CD4-positive, alpha-beta T cell (primary cell): ENCODE results near the gene RPIA. TPM values are rescaled to one million over a fixed set of nuclear protein-coding genes. Genes with fewer than 3 reads are reported as not detected.

Source experiments
- ATAC-seq: fragments of 200-7000 bp; cut with Tn5 transposase; one replicate; pipeline ENCODE4 v1.10.0; 2022; ENCODE audit warnings: mild to moderate bottlenecking; ENCODE audit not compliant: poor library complexity
- CTCF ChIA-PET: fragments of 350-600 bp; sonication (Branson Sonifier 250); formaldehyde crosslinking; loops from one replicate; lab custom pipeline; 2021; ENCODE audit warnings: antibody characterized with exemption, inconsistent platforms; lab: Charles Lee
- POLR2A ChIA-PET: fragments of 350-600 bp; sonication (Branson Sonifier 250); formaldehyde crosslinking; loops from one replicate; lab custom pipeline; 2021; ENCODE audit warnings: antibody characterized with exemption, inconsistent platforms; lab: Charles Lee
- DNase-seq, 14 experiments: peaks; one replicate each; pipeline ENCODE4 v3.0.0-alpha.2; 2013 to 2020; ENCODE audit warnings: mixed read lengths in 2 of 14
- H3K27ac ChIP-seq, 2 donors: one replicate each; pipeline versions ENCODE4 v1.5.1 to v1.7.0; 2013; ENCODE audit warnings: low read length in 2 of 2, low read depth in 1 of 2, mild to moderate bottlenecking in 1 of 2
- H3K27me3 ChIP-seq, 2 experiments: 1 replicate in 1 of 2; 2 replicates in 1 of 2; pipeline versions ENCODE4 v1.6.1 to v1.7.0; 2013; ENCODE audit warnings: low read length in 2 of 2, control low read depth in 1 of 2, mild to moderate bottlenecking in 1 of 2, moderate library complexity in 1 of 2; ENCODE audit not compliant: insufficient read depth in 2 of 2, control insufficient read depth in 1 of 2
- H3K36me3 ChIP-seq: one replicate; pipeline ENCODE4 v1.6.1; 2013; ENCODE audit warnings: low read length, control low read depth; ENCODE audit not compliant: insufficient read depth
- H3K4me1 ChIP-seq: one replicate; pipeline ENCODE4 v1.6.1; 2013; ENCODE audit warnings: low read length, control low read depth; ENCODE audit not compliant: insufficient read depth
- H3K4me3 ChIP-seq: one replicate; pipeline ENCODE4 v1.5.1; 2013; ENCODE audit warnings: mild to moderate bottlenecking, low read length, moderate library complexity
- H3K9me3 ChIP-seq, 2 experiments: 1 replicate in 1 of 2; 2 replicates in 1 of 2; pipeline versions ENCODE4 v1.6.1 to v1.7.0; 2013; ENCODE audit warnings: low read length in 2 of 2, mild to moderate bottlenecking in 2 of 2, control low read depth in 1 of 2, moderate library complexity in 1 of 2; ENCODE audit not compliant: control insufficient read depth in 1 of 2, insufficient read depth in 1 of 2
- H3K27ac Mint-ChIP-seq: one replicate; pipeline ENCODE4 v1.8.0; 2020; ENCODE audit warnings: mixed read lengths
- H3K27me3 Mint-ChIP-seq: one replicate; pipeline ENCODE4 v1.8.0; 2021; ENCODE audit warnings: mixed read lengths
- H3K36me3 Mint-ChIP-seq: one replicate; pipeline ENCODE4 v1.8.0; 2021; ENCODE audit warnings: low read depth, mixed read lengths
- H3K4me1 Mint-ChIP-seq: one replicate; pipeline ENCODE4 v1.8.0; 2021; ENCODE audit warnings: low read depth, mixed read lengths
- H3K4me3 Mint-ChIP-seq: one replicate; pipeline ENCODE4 v1.8.0; 2020; ENCODE audit warnings: mild to moderate bottlenecking, mixed read lengths
- H3K9me3 Mint-ChIP-seq: one replicate; pipeline ENCODE4 v1.8.0; 2020; ENCODE audit warnings: mixed read lengths
- CTCF ChIP-seq: fragments of 200-600 bp; IDR thresholded peaks from one replicate; pipeline ENCODE4 v1.8.0; 2022; ENCODE audit warnings: antibody characterized with exemption, mild to moderate bottlenecking
- intact Hi-C, 2 experiments: fragments of 100-400 bp; cut with DNase I in 1 of 2; cut with micrococcal nuclease in 1 of 2; formaldehyde crosslinking; loops; one replicate each; pipeline versions ENCODE4 v1.15.1 to v1.9.0; 2023 to 2025; cut with DNase I, micrococcal nuclease
- total RNA-seq, 174 experiments: library from RNA in 2 of 174; stranded (reverse) in 2 of 174; gene quantifications; one replicate each; pipeline ENCODE4 v1.2.3 and lab custom pipeline; 2021 to 2026

Gene RPIA
- total RNA-seq, 2 experiments from 2014 or later = 21.6 to 24.7 TPM

GRCh38 chr2:88707003-88707402 lies 15.5 kb downstream of the RPIA start:
- POLR2A ChIA-PET = interaction anchor here (0.8 kb wide), 1 partner anchor 15 kb away, joined by 5 read pairs; no protein-coding TSS in a partner anchor
- H3K27me3 ChIP-seq = no peaks in the 10 kb centered on the region
- no peak for DNase-seq
- no peak overlapping the region for H3K27ac ChIP-seq
- H3K9me3 Mint-ChIP-seq = peaks cover 3% of the 10 kb centered on the region
- H3K27ac Mint-ChIP-seq = no peak overlapping the region
- H3K9me3 ChIP-seq = no peaks in the 10 kb centered on the region
- intact Hi-C loops = no loop called here
- H3K4me1 ChIP-seq = no peaks in the 10 kb centered on the region
- CTCF ChIA-PET = no interaction called here
- ATAC-seq = no peak
- peaks cover 11% of the 10 kb centered on the region for H3K4me1 Mint-ChIP-seq
- TF ChIP-seq CTCF = no peak
- peaks cover 15% of the 10 kb centered on the region for H3K36me3 ChIP-seq
- H3K27me3 Mint-ChIP-seq = no peaks in the 10 kb centered on the region
- H3K36me3 Mint-ChIP-seq = peaks cover 62% of the 10 kb centered on the region
- no peak overlapping the region for H3K4me3 ChIP-seq
- H3K4me3 Mint-ChIP-seq = no peak overlapping the region

- ChIA-PET CTCF (no interaction called here), POLR2A (no interaction called here)
- Mint-ChIP-seq H3K4me3 (no peak overlapping the region), H3K4me1 (peaks cover 14% of the 10 kb centered on the region), H3K27ac (no peak overlapping the region), H3K36me3 (peaks cover 60% of the 10 kb centered on the region), H3K27me3 (no peaks in the 10 kb centered on the region), H3K9me3 (peaks cover 3% of the 10 kb centered on the region)
- Histone ChIP-seq H3K27ac (no peak overlapping the region), H3K4me3 (no peak overlapping the region), H3K9me3 (no peaks in the 10 kb centered on the region), H3K27me3 (no peaks in the 10 kb centered on the region), H3K36me3 (peaks cover 5% of the 10 kb centered on the region), H3K4me1 (no peaks in the 10 kb centered on the region)
- no peak for TF ChIP-seq CTCF
- intact Hi-C loops = no loop called here
- DNase-seq (no peak), ATAC-seq (no peak)
Measured at GRCh38 chr2:88709181-88709631, 17.7 kb downstream of the RPIA start.

GRCh38 chr2:88711289-88711688 lies 19.8 kb downstream of the RPIA start:
- Histone ChIP-seq H3K9me3 (no peaks in the 10 kb centered on the region), H3K4me1 (no peaks in the 10 kb centered on the region), H3K27ac (no peak overlapping the region), H3K36me3 (peaks cover 2% of the 10 kb centered on the region), H3K4me3 (no peak overlapping the region), H3K27me3 (no peaks in the 10 kb centered on the region)
- POLR2A ChIA-PET = interaction anchor here (1.0 kb wide), 1 partner anchor 20 kb away, joined by 4 read pairs; the partner anchor contains the start of gene RPIA
- Mint-ChIP-seq H3K4me3 (no peak overlapping the region), H3K36me3 (peaks cover 58% of the 10 kb centered on the region), H3K27ac (peak overlapping the region; percentile 25), H3K4me1 (peaks cover 14% of the 10 kb centered on the region), H3K27me3 (no peaks in the 10 kb centered on the region), H3K9me3 (no peaks in the 10 kb centered on the region)
- ATAC-seq (no peak), DNase-seq (no peak)
- intact Hi-C loops = no loop called here
- CTCF ChIA-PET = interaction anchor here (1.6 kb wide), 1 partner anchor 10 kb away, joined by 4 read pairs; no protein-coding TSS in a partner anchor
- no peak for TF ChIP-seq CTCF
